A673 (cell line): Measurements from ENCODE around the gene COL5A2.

Experiments used
- CTCF ChIP-seq: fragments of 300-800, 200-600 bp; sonication (generic); conservative IDR thresholded peaks from 2 replicates; pipeline ENCODE4 v1.5.1; 2017; ENCODE audit warnings: low read depth, mild to moderate bottlenecking, antibody characterized with exemption, low read length, moderate library complexity, mixed read lengths
- EZH2 ChIP-seq: fragments of 200-600 bp; sonication (generic); IDR thresholded peaks from 2 replicates; pipeline ENCODE4 v1.6.1; 2017; ENCODE audit warnings: borderline replicate concordance, low read depth, mild to moderate bottlenecking, mixed read lengths, antibody characterized with exemption, low read length; ENCODE audit not compliant: poor library complexity, severe bottlenecking

- TF ChIP-seq CTCF, result no peak
- TF ChIP-seq EZH2, result no peak
Measured at GRCh38 chr2:189175869-189176433, 3.6 kb downstream of the COL5A2 start.
